D721Med (cell line): Measurements from ENCODE around the gene ANKZF1.
"Not testable (repeated sequence)": the region's sequence is repeated elsewhere in the genome, so short reads cannot be mapped to it uniquely, and the experiment has no call there.

ENCODE experiments used
- DNase-seq: peaks from one replicate; pipeline ENCODE4 v3.0.0; 2011; ENCODE audit warnings: low spot score; ENCODE audit not compliant: insufficient read length
- FAIRE-seq: peaks from 2 replicates; lab custom pipeline; 2011; peaks lifted over from hg19 to GRCh38; lab: Jason Lieb, UNC
- CTCF ChIP-seq: IDR thresholded peaks from 2 replicates; pipeline ENCODE4 v1.5.1; 2012; ENCODE audit warnings: mild to moderate bottlenecking, control low read depth; ENCODE audit not compliant: insufficient read depth; ENCODE audit errors: missing control alignments

Gene ANKZF1

DNA sequence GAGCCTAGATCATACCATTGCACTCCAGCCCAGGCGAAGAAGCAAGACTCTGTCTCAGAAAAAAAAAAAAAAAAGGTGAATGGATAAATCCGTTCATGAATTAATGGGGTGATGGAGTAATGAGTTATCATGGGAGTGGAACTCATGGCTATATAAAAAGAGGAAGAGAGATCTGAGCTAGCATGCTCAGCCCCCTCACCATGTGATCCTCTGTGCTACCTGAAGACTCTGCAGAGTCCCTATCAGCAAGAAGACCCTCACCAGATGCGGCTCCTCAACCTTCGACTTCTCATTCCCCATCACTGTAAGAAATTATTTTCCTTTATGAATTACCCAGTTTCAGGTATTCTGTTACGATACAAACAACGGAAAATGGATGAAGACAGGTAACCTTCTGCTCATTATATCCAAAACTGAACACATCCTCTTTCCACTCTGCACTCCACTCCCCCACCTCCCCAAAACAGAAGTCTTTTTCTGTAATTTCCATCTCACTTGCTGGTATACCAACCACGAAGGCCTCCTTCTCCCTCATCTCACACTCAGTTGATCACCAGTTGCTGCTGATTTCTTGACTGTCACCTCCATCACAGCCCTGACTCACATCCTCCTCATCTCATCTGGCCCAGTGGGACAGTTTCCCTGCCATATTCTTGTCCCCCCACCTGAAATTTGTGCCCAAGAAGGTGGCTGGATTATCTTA, 42.7 kb upstream of the ANKZF1 start:
- TF ChIP-seq CTCF, result no peak
- DNase-seq, result no peak
- FAIRE-seq, result no peak

GRCh38 chr2:219197388-219197787, 32.2 kb upstream of the ANKZF1 start:
- no peak for DNase-seq
- FAIRE-seq, result no peak
- no peak for TF ChIP-seq CTCF

GRCh38 chr2:219198974-219199373, 30.6 kb upstream of the ANKZF1 start:
- DNase-seq, result no peak
- TF ChIP-seq CTCF, result no peak
- no peak for FAIRE-seq

GRCh38 chr2:219199470-219200211, 30.0 kb upstream of the ANKZF1 start:
- no peak for FAIRE-seq
- no peak for TF ChIP-seq CTCF
- no peak for DNase-seq

GRCh38 chr2:219200502-219201326, 28.9 kb upstream of the ANKZF1 start:
- not testable (repeated sequence) for FAIRE-seq, DNase-seq

DNA sequence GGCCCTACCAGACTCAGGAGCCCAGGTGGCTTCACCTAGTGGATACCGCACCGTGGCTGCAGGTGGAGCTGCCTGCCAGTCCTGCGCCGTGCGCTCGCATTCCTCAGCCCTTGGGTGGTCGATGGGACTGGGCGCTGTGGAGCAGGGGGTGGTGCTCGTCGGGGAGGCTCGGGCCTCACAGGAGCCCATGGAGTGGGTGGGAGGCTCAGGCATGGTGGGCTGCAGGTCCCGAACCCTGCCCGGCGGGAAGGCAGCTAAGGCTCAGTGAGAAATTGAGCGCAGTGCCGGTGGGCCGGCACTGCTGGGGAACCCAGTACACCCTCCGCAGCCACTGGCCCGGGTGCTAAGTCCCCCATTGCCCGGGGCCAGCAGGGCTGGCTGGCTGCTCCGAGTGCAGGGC, 28.3 kb upstream of the ANKZF1 start:
- not testable (repeated sequence) for FAIRE-seq, DNase-seq

- no peak for TF ChIP-seq CTCF
- DNase-seq (no peak), FAIRE-seq (no peak)
These were observed 25.0 kb upstream of the ANKZF1 start for GRCh38 chr2:219204425-219205164.
